Measurements from ENCODE around the gene KDM7A. TPM values are rescaled to one million over a fixed set of nuclear protein-coding genes. Genes with fewer than 3 reads are reported as not detected.

The KDM7A gene
- total RNA-seq, 1 experiment from 2014 or later, result 12.2 TPM

DNA sequence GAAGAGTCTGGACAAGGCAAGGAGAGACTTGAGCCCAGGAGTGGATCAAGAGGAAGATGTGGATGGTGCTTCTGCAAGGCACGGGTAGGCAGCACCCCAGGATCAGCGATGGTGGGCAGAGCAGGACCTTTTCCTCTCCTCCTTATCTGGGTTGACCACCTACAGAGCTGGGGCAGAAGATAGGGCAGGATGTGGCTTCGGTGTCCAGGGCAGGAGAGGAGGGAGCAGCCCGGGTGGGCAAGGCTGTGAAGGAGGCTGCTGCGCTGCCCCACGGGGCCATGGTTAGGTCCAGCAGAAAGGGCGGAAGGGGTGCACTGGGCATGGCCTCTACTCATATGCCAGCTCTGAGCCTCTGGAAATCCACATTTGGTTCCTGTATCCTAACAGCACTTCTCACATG lies 94.0 kb downstream of the KDM7A start:
- DNase-seq (ENCODE audit: low spot score) (no peak), ATAC-seq (no peak)
- Mint-ChIP-seq H3K36me3 (no peaks in the 10 kb centered on the region), H3K4me3 (no peak overlapping the region), H3K27me3 (ENCODE audit: low read depth) (no peaks in the 10 kb centered on the region), H3K4me1 (peaks cover 17% of the 10 kb centered on the region), H3K27ac (no peak overlapping the region), H3K9me3 (no peaks in the 10 kb centered on the region)
- CTCF ChIA-PET, result interaction anchor here (0.7 kb wide), 1 partner anchor 18 kb away, joined by 3 read pairs; no protein-coding TSS in a partner anchor
- POLR2A ChIA-PET, result interaction anchor here (0.6 to 1.2 kb wide), 2 partner anchors 31 to 45 kb away, joined by 3 to 6 read pairs; no protein-coding TSS in a partner anchor
- TF ChIP-seq FOXP1 (CRISPR knock-in tag; IDR thresholded peaks at IDR 0.05; ENCODE audit: borderline replicate concordance) (no peak), RORB (CRISPR knock-in tag; IDR thresholded peaks at IDR 0.05) (no peak), MXD4 (CRISPR knock-in tag; IDR thresholded peaks at IDR 0.05; ENCODE audit: borderline replicate concordance) (no peak)

DNA sequence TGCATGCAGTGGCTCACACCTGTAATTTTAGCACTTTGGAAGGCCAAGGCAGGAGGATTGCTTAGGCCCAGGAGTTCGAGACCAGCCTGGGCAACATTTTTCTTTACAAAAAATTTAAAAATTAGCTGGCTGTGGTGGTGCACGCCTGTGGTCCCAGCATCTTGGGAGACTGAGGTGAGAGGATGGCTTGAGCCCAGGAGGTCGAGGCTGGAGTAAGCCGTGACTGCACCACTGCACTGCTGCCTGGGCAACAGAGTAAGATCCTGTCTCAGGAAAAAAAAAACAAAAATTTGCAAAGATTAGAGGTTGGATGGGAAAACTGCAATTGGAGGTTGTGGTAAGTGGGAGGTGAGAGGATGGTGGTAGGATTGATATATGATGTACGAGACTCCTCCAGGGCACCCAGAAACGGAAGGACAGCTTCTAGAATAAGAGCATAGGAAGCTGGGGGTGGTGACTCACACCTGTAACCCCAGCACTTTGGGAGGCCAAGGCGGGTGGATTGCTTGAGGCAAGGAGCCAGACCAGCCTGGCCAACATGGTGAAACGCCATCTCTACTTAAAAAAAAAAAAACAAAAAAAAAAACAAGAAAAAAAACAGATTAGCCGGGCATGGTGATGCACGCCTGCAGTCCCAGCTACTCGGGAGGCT lies 94.9 kb downstream of the KDM7A start:
- Mint-ChIP-seq H3K4me1 (peaks cover 11% of the 10 kb centered on the region), H3K4me3 (no peak overlapping the region), H3K27ac (no peak overlapping the region), H3K9me3 (no peaks in the 10 kb centered on the region), H3K36me3 (no peaks in the 10 kb centered on the region), H3K27me3 (ENCODE audit: low read depth) (no peaks in the 10 kb centered on the region)
- ATAC-seq (no peak), DNase-seq (ENCODE audit: low spot score) (no peak)
- ChIA-PET POLR2A (interaction anchor here (0.6 kb wide), 1 partner anchor 30 kb away, joined by 6 read pairs; no protein-coding TSS in a partner anchor), CTCF (interaction anchor here (0.7 kb wide), 1 partner anchor 17 kb away, joined by 3 read pairs; no protein-coding TSS in a partner anchor)
- TF ChIP-seq, protein P1, sequence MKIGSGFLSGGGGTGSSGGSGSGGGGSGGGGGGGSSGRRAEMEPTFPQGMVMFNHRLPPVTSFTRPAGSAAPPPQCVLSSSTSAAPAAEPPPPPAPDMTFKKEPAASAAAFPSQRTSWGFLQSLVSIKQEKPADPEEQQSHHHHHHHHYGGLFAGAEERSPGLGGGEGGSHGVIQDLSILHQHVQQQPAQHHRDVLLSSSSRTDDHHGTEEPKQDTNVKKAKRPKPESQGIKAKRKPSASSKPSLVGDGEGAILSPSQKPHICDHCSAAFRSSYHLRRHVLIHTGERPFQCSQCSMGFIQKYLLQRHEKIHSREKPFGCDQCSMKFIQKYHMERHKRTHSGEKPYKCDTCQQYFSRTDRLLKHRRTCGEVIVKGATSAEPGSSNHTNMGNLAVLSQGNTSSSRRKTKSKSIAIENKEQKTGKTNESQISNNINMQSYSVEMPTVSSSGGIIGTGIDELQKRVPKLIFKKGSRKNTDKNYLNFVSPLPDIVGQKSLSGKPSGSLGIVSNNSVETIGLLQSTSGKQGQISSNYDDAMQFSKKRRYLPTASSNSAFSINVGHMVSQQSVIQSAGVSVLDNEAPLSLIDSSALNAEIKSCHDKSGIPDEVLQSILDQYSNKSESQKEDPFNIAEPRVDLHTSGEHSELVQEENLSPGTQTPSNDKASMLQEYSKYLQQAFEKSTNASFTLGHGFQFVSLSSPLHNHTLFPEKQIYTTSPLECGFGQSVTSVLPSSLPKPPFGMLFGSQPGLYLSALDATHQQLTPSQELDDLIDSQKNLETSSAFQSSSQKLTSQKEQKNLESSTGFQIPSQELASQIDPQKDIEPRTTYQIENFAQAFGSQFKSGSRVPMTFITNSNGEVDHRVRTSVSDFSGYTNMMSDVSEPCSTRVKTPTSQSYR (CRISPR knock-in tag; IDR thresholded peaks at IDR 0.05), result no peak
- TF ChIP-seq TEAD4 (CRISPR knock-in tag; IDR thresholded peaks at IDR 0.05) (no peak), SP1 (CRISPR knock-in tag; conservative IDR thresholded peaks at IDR 0.05) (no peak), NFE2L1 (CRISPR knock-in tag; IDR thresholded peaks at IDR 0.05) (no peak), EMX1 (CRISPR knock-in tag; IDR thresholded peaks at IDR 0.05) (no peak), ZNF121 (CRISPR knock-in tag; IDR thresholded peaks at IDR 0.05) (no peak), ELF4 (CRISPR knock-in tag; IDR thresholded peaks at IDR 0.05; ENCODE audit: low read depth) (no peak), NFATC4 (CRISPR knock-in tag; IDR thresholded peaks at IDR 0.05) (no peak), TP53 (CRISPR knock-in tag; IDR thresholded peaks at IDR 0.05) (no peak), MXD4 (CRISPR knock-in tag; IDR thresholded peaks at IDR 0.05; ENCODE audit: borderline replicate concordance) (no peak)
- TF ChIP-seq, protein P2, sequence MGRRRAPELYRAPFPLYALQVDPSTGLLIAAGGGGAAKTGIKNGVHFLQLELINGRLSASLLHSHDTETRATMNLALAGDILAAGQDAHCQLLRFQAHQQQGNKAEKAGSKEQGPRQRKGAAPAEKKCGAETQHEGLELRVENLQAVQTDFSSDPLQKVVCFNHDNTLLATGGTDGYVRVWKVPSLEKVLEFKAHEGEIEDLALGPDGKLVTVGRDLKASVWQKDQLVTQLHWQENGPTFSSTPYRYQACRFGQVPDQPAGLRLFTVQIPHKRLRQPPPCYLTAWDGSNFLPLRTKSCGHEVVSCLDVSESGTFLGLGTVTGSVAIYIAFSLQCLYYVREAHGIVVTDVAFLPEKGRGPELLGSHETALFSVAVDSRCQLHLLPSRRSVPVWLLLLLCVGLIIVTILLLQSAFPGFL (CRISPR knock-in tag; IDR thresholded peaks at IDR 0.05; ENCODE audit: borderline replicate concordance), result no peak
- TF ChIP-seq, protein P3, sequence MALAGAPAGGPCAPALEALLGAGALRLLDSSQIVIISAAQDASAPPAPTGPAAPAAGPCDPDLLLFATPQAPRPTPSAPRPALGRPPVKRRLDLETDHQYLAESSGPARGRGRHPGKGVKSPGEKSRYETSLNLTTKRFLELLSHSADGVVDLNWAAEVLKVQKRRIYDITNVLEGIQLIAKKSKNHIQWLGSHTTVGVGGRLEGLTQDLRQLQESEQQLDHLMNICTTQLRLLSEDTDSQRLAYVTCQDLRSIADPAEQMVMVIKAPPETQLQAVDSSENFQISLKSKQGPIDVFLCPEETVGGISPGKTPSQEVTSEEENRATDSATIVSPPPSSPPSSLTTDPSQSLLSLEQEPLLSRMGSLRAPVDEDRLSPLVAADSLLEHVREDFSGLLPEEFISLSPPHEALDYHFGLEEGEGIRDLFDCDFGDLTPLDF (CRISPR knock-in tag; IDR thresholded peaks at IDR 0.05), result no peak
- TF ChIP-seq, protein P4, sequence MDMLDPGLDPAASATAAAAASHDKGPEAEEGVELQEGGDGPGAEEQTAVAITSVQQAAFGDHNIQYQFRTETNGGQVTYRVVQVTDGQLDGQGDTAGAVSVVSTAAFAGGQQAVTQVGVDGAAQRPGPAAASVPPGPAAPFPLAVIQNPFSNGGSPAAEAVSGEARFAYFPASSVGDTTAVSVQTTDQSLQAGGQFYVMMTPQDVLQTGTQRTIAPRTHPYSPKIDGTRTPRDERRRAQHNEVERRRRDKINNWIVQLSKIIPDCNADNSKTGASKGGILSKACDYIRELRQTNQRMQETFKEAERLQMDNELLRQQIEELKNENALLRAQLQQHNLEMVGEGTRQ (CRISPR knock-in tag; IDR thresholded peaks at IDR 0.05), result no peak
- TF ChIP-seq, protein P5, sequence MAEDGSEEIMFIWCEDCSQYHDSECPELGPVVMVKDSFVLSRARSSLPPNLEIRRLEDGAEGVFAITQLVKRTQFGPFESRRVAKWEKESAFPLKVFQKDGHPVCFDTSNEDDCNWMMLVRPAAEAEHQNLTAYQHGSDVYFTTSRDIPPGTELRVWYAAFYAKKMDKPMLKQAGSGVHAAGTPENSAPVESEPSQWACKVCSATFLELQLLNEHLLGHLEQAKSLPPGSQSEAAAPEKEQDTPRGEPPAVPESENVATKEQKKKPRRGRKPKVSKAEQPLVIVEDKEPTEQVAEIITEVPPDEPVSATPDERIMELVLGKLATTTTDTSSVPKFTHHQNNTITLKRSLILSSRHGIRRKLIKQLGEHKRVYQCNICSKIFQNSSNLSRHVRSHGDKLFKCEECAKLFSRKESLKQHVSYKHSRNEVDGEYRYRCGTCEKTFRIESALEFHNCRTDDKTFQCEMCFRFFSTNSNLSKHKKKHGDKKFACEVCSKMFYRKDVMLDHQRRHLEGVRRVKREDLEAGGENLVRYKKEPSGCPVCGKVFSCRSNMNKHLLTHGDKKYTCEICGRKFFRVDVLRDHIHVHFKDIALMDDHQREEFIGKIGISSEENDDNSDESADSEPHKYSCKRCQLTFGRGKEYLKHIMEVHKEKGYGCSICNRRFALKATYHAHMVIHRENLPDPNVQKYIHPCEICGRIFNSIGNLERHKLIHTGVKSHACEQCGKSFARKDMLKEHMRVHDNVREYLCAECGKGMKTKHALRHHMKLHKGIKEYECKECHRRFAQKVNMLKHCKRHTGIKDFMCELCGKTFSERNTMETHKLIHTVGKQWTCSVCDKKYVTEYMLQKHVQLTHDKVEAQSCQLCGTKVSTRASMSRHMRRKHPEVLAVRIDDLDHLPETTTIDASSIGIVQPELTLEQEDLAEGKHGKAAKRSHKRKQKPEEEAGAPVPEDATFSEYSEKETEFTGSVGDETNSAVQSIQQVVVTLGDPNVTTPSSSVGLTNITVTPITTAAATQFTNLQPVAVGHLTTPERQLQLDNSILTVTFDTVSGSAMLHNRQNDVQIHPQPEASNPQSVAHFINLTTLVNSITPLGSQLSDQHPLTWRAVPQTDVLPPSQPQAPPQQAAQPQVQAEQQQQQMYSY (CRISPR knock-in tag; IDR thresholded peaks at IDR 0.05), result no peak
- TF ChIP-seq, protein P6, sequence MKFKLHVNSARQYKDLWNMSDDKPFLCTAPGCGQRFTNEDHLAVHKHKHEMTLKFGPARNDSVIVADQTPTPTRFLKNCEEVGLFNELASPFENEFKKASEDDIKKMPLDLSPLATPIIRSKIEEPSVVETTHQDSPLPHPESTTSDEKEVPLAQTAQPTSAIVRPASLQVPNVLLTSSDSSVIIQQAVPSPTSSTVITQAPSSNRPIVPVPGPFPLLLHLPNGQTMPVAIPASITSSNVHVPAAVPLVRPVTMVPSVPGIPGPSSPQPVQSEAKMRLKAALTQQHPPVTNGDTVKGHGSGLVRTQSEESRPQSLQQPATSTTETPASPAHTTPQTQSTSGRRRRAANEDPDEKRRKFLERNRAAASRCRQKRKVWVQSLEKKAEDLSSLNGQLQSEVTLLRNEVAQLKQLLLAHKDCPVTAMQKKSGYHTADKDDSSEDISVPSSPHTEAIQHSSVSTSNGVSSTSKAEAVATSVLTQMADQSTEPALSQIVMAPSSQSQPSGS (CRISPR knock-in tag; IDR thresholded peaks at IDR 0.05; ENCODE audit: borderline replicate concordance, low read depth), result no peak
- TF ChIP-seq, protein P7, sequence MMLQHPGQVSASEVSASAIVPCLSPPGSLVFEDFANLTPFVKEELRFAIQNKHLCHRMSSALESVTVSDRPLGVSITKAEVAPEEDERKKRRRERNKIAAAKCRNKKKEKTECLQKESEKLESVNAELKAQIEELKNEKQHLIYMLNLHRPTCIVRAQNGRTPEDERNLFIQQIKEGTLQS (CRISPR knock-in tag; conservative IDR thresholded peaks at IDR 0.05), result no peak
